DMS153 (cell line): ENCODE data around the gene KTI12.
"Not testable (repeated sequence)": the region's sequence is repeated elsewhere in the genome, so short reads cannot be mapped to it uniquely, and the experiment has no call there.

Experiments used
- DNase-seq: peaks from one replicate; lab custom pipeline; 2025; lab: John Stamatoyannopoulos, UW

KTI12 gene, protein sequence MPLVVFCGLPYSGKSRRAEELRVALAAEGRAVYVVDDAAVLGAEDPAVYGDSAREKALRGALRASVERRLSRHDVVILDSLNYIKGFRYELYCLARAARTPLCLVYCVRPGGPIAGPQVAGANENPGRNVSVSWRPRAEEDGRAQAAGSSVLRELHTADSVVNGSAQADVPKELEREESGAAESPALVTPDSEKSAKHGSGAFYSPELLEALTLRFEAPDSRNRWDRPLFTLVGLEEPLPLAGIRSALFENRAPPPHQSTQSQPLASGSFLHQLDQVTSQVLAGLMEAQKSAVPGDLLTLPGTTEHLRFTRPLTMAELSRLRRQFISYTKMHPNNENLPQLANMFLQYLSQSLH

DNA sequence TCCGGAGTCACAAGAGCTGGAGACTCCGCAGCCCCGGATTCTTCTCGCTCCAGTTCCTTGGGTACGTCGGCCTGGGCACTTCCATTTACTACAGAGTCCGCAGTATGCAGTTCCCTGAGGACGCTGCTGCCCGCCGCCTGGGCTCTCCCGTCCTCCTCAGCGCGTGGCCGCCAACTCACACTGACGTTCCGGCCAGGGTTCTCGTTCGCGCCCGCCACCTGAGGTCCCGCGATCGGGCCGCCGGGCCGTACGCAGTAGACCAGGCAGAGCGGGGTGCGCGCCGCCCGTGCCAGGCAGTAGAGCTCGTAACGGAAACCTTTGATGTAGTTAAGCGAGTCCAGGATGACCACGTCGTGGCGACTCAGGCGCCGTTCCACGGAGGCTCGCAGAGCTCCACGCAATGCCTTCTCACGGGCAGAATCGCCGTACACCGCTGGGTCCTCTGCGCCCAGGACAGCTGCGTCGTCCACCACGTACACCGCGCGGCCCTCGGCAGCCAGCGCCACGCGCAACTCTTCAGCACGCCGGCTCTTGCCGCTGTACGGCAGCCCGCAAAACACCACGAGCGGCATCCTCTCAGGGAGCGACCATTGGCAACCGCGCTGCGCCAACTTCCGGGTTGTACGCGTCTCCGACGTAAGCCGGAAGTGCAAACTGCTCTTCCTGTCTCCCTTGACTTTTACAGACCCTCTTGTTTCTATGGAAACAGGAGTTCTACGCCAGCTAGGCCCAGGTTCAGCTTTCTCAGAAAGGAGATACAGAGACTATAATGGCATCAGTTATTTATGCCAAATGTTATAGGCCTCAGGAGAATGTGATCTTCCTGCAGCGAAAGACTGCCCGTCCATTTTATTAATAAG is at the start of gene KTI12:
KTI12 (minus strand) TSS at position 621 of the 860 bp plus-strand sequence; CDS start at position 572, 49 bp downstream.
- peak; percentile 77 for DNase-seq

DNA sequence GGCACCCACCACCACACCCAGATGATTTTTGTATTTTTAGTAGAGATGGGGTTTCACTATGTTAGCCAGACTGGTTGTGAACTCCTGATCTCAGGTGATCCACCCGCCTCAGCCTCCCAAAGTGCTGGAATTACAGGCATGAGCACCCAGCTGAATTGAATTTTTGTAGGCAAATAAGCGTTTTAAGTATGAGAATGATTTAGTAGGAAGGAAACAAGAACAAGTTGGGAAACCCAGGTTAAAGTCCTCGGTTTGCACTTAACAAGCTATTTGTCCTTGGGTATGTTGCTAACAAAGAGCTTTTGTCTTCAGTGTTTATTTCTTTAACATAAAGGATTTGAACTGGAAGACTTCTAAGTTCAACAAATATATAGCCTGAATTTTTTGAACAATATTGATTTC is 46.4 kb upstream of the KTI12 start:
- no peak for DNase-seq

GRCh38 chr1:52077277-52077676 is 43.7 kb upstream of the KTI12 start:
- DNase-seq, result not testable (repeated sequence)

- no peak for DNase-seq
These were observed 38.7 kb upstream of the KTI12 start for GRCh38 chr1:52072291-52072690.

DNA sequence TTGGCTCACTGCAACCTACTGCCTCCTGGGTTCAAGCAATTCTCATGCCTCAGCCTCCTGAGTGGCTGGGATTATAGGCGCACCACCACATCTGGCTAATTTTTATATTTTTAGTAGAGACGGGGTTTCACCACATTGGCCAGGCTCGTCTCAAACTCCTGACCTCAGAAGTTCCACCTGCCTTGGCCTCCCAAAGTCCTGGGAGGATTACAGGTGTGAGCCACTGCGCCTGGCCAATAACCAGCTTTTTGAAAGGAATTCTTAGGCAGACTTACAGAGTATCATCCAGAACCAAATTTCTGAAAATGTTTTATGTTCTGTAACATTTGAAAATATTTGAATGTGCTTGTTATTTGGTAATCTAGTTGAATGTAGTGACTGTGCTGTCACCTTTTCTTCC is 37.1 kb upstream of the KTI12 start:
- no peak for DNase-seq

- DNase-seq, result no peak
These were observed 29.6 kb upstream of the KTI12 start for GRCh38 chr1:52063192-52063591.

- no peak for DNase-seq
These were observed 27.2 kb upstream of the KTI12 start for GRCh38 chr1:52060822-52061221.

GRCh38 chr1:52059888-52060287 is 26.3 kb upstream of the KTI12 start:
- DNase-seq, result no peak

GRCh38 chr1:52059321-52059720 is 25.7 kb upstream of the KTI12 start:
- DNase-seq, result no peak

GRCh38 chr1:52057876-52058415 is 24.3 kb upstream of the KTI12 start:
- DNase-seq, result no peak

DNA sequence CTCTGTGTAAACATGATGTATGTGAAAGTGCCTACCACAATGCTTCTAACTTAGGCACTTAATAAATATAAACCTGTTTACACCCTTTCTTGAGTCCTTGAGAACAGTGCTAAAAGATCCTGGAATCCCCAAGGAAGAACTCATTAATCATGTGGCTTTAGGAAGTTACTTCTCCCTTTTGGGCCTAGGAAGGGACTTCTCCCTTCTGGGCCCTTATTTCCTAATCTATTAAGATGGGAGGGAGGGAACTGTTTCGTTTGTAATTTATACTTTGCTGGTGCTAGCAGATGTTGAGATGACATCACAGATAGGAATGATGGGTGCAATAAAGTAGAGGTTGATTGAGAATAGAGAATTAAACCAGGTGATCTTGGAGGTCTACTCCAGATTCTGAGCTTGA is 23.6 kb upstream of the KTI12 start:
- no peak for DNase-seq

DNA sequence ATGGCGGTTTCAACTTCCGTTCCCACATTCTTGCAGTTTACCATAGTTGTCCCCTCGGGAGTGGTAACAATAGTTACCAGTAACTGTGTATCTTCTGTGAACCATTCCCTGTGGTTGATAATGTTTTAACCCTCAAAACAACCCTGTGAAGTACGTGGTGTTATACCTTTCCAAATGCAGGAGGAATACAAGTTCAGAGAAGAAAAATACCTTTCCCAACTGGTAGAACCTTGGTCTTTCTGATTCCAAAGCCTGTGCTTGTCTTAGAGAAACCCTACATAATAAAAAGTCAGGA is 23.3 kb upstream of the KTI12 start:
- no peak for DNase-seq

DNA sequence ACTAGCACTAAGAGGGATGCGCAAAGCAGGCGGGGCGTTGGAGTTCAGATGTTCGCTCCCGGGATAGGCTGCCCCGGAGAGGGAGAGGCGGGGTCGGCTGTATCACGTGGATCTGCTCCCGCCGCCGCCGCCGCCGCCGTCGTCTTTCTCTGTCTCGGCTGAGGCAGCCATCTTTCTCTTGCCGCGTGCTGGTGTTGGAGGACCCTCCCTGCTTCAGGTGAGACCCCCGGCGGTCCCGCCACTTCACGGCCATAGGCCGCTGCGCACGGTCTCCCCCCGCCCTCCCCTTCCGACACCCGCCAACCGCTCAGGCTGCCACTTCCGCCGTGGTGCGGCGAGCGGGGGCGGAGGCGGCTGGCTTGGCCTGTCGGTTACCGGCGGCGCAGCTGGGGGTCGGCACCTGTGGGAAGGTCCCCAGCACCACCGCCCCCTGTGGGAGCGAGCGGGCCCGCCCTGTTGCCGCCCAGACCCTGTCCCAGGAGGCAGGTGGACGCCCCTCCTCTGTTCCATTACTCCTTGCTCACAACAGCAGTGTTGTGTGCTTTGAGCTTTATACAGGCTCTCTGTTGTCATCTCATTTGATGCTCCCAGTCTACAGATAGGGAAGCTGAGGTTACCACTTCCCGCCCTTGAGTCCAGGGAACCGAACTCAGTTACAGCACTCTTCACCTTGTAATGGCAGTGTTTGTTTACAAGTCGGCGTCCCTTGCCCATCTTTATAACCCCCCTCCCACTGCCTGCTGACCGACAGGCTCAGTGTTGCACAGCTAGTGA is 22.7 kb upstream of the KTI12 start, which contains the start of gene BTF3L4:
BTF3L4 (plus strand) TSS at position 133 of the 774 bp plus-strand sequence. CDS start 3,553 bp downstream, outside the sequence.
- DNase-seq, result peak; percentile 93

DNA sequence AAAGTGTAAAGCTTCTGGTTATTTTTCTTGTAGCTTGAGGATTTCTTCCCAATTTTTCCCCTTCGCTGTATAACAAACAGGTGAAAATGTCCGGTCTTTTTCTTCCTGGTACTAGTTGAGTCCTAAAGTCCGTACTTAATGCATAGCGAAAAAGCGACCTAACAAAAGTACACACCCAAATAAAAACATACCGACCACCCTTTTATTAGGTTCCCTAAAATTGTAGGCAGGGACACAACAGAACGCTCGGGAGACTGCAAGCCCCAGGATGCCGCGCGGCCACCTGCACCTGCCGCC is 22.2 kb upstream of the KTI12 start:
- no peak for DNase-seq

GRCh38 chr1:52055066-52055865 is 21.7 kb upstream of the KTI12 start, which contains the start of gene TXNDC12:
Gene TXNDC12 (minus strand): TSS chr1:52055191. CDS start chr1:52055096, 95 bp downstream.
- DNase-seq, result peak; percentile 89

- no peak for DNase-seq
These were observed 21.0 kb upstream of the KTI12 start for GRCh38 chr1:52054496-52055065.

GRCh38 chr1:52053862-52054261 is 20.3 kb upstream of the KTI12 start:
- DNase-seq, result no peak

- DNase-seq, result not testable (repeated sequence)
These were observed 15.7 kb upstream of the KTI12 start for GRCh38 chr1:52049337-52049736.

GRCh38 chr1:52045666-52046195 is 12.1 kb upstream of the KTI12 start:
- DNase-seq, result not testable (repeated sequence)

DNA sequence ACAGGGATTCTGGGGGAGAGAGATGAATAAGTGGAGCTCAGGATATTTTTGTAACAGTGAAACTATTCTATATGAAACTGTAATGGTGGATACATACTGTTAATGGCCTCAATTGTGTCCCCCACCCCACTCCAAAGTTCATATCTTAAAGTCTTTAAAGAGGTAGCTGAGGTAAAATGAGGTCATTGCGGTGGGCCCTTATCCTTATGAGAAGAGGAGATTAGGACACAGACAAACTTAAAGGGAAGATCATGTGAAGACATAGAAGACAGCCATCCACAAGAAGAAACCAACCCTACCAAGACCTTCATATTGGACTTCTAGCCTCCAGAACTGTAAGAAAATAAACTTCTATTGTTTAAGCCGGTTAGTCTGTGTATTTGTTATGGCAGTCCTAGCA is 11.6 kb upstream of the KTI12 start:
- DNase-seq, result no peak
